Activated T-helper 1 cell treated with anti-CD3 and anti-CD28 coated beads, Interleukin-2, amount 50 U/mL, for 16 hours (primary cell): ENCODE measurements around the gene WDR86.

Source experiments
- DNase-seq, 2 donors: peaks; one replicate each; pipeline ENCODE4 v3.0.0-alpha.2; 2020; ENCODE audit warnings: low read depth in 1 of 2, low spot score in 1 of 2

WDR86 gene

GRCh38 chr7:151409667-151410404 lies at the start of gene WDR86:
WDR86 (minus strand) TSS chr7:151410038; CDS start chr7:151409589, 449 bp downstream.
- no peak for DNase-seq

GRCh38 chr7:151457534-151457933 lies 47.7 kb upstream of the WDR86 start:
- no peak for DNase-seq

- DNase-seq = no peak
These were observed 46.9 kb upstream of the WDR86 start for GRCh38 chr7:151456782-151457181.

GRCh38 chr7:151456276-151456675 lies 46.4 kb upstream of the WDR86 start:
- no peak for DNase-seq

GRCh38 chr7:151455690-151456089 lies 45.9 kb upstream of the WDR86 start:
- no peak for DNase-seq

- no peak for DNase-seq
These were observed 45.2 kb upstream of the WDR86 start for GRCh38 chr7:151454932-151455530.

GRCh38 chr7:151454305-151454704 lies 44.5 kb upstream of the WDR86 start:
- no peak for DNase-seq

GRCh38 chr7:151453326-151453791 lies 43.5 kb upstream of the WDR86 start:
- no peak for DNase-seq

- DNase-seq = no peak
These were observed 43.0 kb upstream of the WDR86 start for GRCh38 chr7:151452680-151453325.

- DNase-seq = no peak
These were observed 42.1 kb upstream of the WDR86 start for GRCh38 chr7:151451626-151452571.

- no peak for DNase-seq
These were observed 41.3 kb upstream of the WDR86 start for GRCh38 chr7:151451156-151451555.

- DNase-seq = no peak
These were observed 40.2 kb upstream of the WDR86 start for GRCh38 chr7:151449990-151450389.

GRCh38 chr7:151448261-151449252 lies 38.7 kb upstream of the WDR86 start:
- DNase-seq = peak; percentile 55 to 65

GRCh38 chr7:151447901-151448260 lies 38.0 kb upstream of the WDR86 start:
- no peak for DNase-seq

GRCh38 chr7:151447312-151447711 lies 37.5 kb upstream of the WDR86 start:
- no peak for DNase-seq

- DNase-seq = no peak
These were observed 36.6 kb upstream of the WDR86 start for GRCh38 chr7:151446412-151446811.

- DNase-seq = no peak
These were observed 34.8 kb upstream of the WDR86 start for GRCh38 chr7:151444632-151445031.

GRCh38 chr7:151442776-151443496 lies 33.1 kb upstream of the WDR86 start:
- no peak for DNase-seq

- DNase-seq = no peak
These were observed 31.1 kb upstream of the WDR86 start for GRCh38 chr7:151440799-151441445.
